DMS153 treated with DMSO at 0.1 percent for 48 hours (cell line): ENCODE measurements around the gene WDR64.

ENCODE experiments used
- DNase-seq: peaks from one replicate; lab custom pipeline; 2025; ENCODE audit not compliant: unreplicated experiment; lab: John Stamatoyannopoulos, UW

WDR64 gene

DNA sequence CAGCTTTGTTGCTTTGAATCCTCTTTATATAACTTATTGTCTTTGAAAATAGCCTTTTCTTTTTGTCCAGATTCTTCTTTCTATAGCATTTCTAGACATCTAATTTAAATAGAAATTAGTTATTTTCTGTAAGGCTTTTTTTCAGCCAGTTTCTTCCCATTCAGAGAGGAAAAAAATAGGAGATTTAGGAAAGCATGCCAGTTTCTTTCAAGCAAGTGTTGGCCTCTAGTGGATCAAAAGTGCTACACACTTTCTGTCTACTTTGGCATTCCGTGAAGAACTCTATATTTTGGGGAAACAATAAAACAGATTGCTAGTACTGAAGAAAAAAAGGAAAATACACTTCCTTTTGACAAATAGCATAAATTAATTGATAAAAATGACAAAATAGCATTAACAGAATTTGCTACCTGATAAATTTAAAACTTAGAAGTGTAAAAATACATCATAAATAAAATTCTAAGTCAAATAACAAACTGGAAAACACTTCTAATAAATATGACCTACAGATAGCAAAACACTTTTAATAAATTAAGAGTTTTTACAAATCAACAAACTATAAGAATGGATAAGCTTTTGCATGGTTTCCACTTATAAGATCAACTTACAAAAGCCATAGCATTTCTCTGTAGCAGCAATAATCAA is 182.8 kb downstream of the WDR64 start:
- DNase-seq = peak; percentile 30

DNA sequence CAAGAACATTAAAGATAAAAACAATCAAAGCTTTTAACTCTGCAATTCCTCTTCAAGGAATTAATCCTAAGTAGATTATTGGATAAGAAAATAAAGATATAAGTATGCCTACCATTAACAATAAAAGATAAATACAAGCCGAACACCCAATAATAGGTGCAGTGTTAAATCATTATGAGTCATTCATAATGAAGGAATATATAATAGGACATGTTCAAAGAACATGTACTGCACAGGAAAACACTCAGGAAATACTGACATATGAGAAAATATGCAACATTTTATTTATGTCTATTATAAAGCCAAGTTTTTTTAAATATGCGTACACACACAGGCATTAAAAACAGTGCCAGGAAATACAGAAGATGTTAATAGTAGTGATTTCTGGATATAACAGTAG is 184.9 kb downstream of the WDR64 start:
- no peak for DNase-seq

DNA sequence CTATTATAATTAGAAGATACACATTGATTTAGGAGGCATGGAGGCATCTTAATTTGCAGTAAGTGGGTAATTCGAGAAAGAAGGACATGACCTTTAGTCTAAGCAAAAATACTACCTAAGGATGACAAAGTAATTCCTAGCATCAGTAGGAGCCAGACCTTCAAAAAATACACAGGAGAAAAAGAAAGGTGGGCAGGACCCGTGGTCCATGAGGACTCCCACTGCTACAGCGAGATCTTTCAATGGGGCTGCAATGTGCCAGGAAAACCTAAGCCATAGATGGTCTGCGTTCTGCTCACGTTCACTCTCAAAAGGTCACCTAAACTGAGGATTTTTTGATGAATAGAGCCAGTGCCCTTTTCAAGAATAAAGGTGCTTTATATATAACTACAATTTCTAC is 185.3 kb downstream of the WDR64 start:
- DNase-seq = no peak

DNA sequence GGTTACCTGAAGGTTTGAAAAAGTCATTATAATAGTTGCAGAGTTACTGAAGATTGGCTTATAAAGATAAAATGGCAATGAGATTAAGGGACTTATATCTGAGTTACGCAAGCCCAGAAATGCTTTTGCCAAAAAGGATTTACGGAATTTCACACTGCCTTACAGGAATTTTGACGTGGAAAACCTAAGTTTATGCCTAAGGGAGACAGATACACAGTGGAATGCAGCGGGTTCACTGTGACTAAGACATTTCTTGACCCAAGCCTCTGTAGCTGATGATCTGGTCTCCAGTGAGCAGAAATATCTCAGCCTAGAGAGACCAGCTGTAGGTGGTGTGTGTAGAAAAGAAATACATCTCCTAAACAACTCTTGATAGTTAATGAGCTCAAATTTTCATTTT is 185.8 kb downstream of the WDR64 start:
- DNase-seq = no peak

DNA sequence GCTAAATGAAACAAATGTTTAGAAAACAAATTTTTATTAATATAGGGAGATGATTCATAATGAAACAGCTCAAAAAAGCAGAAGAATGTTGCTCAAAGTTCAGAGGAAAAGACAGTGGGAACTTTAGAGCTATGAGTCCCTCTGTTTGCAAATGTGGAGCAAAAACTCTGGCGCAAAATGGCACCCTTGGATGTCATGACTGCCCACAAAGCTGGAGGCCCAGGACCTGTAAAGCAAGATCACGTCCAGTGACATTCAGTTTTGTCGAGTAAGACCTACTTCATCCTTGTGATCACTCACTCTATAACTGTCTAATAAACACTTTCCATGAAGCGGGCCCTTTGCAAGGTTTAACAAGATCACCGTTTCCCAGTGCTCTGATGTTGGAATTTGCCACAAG is 186.8 kb downstream of the WDR64 start:
- no peak for DNase-seq

DNA sequence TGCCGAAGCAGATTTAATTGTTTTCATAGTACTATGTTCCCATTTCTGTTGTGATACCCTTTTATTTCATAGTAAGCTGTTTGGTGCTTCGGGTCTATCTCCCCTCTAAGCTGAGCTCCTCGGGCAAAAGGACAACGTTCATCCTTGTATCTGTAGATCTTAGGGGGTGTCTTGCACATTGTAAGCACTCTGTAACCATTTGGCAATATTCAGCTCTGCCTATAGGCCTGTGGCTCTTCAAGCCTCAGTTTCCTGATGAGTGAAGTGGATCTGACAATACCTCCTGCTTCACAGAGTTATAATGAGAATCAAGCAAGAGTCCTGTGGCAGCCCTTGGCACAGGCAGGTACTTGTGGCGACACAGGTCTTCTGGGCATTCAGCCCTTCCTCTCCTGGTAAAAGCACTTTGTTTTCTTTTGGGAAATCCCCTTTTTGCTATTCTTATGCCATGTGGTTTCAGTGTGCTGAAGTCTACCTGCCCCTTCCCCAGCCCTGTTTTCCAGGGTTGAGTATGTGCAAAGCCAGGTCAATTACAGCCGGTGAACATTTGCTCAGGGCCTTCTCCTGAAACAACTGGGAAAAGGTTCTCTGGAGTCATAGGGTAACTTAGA is 187.4 kb downstream of the WDR64 start:
- DNase-seq = no peak

DNA sequence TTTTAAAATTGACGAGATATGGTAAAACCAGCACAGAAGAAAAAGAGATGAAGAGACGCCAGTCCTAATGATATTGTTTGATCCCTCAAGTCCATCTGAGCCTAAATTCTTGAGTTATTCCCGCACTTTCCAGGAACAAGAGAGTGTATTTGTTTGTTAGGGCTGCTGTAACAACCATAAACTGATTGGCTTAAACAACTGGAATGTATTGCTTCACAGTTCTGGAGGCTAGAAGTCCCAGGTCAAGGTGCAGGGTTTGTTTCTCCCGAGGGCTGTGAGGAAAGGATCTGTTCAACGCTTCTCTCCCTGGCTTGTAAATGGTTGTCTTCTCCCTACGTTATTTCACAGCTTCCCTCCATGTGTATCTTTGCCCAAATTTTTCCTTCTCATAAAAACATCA is 188.1 kb downstream of the WDR64 start:
- no peak for DNase-seq

DNA sequence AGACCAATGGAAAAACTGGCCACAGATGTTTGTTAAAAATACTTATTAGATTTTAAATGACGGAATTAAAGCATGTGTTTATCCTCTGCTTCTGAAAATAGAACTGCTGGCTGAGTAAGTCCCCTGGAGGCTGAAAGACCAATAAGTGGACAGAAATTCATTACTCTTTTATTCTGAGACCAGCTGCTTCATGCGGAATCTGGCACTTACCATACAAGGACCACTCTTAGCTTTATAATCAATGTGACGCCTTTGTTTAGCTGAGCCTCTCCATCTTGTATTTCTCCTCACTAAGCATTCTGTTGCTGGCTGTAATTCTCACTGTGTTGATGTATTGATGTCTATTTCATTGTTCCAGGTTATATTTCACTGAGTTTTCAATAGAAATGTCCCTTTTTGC is 189.6 kb downstream of the WDR64 start:
- DNase-seq = peak; percentile 41

DNA sequence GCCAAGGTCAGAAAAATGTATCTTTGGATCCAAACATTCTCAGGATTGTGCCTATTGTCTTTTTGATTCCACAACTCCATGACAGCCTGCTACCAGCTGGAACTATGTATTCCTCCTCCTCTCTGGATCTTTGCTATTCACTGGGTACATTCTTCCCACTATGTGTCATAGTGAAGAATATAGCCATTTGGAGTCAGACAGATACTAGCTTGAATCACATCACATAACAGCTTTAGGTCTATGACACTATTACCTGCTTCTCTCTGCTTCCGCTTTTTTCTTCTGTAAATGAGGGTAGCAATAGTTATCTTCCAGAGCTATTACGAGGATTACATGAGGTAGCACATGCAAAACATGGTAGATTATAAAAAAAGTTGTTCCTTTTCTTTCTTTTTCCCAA is 190.5 kb downstream of the WDR64 start:
- no peak for DNase-seq

DNA sequence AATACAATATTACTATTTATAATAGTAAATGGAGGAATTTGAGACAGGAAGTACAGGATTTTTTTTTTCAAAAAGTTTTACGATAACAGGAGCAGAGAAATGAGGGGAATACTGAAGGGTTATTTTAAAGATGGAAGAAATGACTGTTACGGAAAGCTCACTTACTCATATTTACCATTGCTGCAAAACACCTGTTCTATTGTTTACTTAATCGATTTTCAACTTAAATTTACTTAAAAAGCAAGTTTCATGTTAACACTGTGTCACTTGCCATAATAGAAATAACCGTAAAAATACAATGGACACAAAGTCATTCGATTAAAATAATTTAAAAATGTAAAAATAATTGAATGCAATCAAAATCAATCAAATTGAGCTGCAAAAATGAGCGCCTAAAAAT is 192.5 kb downstream of the WDR64 start:
- DNase-seq = no peak

DNA sequence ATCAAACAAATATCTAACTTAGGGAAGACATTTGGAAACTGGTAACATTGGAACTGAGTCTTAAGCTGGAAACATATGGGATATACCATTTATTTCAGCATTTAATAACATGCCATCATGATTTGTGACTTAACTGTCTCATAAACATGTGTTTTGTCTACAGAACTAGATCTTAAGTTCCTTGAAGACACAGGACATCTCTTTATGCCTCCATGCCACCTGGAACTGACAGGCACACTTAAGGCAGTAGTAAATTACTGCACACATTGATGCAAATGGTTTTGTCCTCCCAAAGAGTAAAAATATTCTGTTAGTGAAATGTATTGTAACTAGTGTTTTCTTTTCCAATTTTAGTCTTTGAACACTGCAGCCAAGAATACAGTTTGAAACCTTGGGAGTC is 194.3 kb downstream of the WDR64 start:
- DNase-seq = no peak

DNA sequence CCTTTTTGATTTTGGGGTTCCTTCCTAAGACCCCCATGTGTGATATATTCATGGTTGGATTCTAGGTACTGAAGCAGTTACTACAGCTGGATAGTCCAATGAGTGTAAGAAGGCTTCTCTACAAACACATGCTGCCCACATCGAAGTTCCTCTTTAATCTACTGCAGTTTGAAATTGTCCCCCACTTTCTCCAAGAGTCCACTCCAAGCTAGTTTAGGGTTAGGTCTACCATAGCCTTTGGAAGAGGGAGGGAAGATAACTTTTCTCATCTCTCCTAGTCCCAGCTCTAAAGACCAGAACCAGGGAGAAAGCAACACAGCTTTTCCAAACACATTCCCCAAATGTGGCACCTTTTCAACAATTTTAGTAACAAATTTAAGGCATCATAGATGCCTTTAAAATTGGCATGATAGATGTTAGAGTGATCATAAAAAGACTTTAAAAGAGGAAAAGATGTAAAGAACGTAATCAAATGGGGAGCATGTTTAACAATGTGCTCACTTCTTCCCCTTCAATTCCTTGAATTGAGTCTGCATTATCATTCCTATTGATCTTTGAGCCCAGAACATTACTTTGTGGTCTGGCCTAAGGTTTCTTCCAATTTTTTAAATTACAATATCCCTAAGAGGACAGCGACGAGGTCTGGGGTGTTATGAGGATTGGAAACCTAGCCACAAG is 194.9 kb downstream of the WDR64 start:
- no peak for DNase-seq

DNA sequence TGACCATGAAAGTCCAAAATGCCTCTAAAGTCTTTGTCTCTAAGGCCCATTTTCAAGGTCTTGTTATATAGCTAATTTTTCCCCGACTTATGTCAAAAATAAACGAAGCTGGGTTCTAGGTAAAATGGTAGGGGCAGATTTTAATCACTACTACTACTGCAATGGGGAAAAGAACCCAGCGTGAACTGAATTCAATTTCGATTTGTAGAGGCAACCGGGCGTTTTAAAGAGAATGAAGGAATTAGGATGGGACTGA is 195.4 kb downstream of the WDR64 start:
- DNase-seq = no peak

DNA sequence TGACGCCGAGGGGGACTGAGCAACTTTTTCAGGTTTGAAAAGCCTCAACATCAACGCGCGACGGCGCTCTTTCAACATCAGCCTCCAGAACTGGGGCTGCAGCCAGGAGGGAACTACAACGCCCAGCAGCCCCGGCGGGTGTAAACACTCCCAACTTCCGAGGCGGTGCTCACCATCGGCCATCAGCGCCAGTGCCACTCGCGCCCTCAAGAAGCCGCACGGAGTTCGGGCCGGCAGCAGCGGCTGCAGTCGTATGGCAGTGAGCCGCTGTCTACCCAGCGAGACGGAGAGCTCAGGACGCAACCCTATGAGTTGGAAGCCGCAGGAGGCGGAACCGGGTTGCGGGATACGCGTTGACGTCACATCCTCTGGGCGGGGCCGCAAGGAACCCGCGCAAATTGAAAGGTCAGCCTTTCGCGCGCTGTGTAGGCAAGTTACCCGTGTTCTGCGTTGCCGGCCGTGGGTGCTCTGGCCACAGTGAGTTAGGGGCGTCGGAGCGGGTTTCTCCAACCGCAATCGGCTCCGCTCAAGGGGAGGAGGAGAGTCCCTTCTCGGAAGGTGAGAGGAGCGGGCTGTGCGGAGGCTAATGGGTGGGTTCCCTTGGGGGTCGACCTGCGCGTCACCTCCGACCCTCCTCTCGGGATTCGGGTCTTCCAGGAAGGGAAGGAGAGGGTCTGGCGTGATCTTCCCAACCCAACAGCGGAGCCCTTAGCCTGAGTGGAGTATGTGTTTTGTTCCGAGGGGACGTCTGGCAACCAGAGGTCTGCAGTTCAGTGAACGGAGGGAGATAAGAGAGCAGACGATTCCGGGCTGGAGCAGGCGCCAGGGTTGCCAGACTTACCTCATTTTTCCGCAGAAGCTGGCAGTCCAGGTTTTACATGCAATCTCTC is 196.0 kb downstream of the WDR64 start, which contains the start of gene EXO1:
Gene EXO1 (plus strand): TSS at position 409 of the 890 bp plus-strand sequence. CDS start 2,222 bp downstream, outside the sequence.
- peak; percentile 98 for DNase-seq

DNA sequence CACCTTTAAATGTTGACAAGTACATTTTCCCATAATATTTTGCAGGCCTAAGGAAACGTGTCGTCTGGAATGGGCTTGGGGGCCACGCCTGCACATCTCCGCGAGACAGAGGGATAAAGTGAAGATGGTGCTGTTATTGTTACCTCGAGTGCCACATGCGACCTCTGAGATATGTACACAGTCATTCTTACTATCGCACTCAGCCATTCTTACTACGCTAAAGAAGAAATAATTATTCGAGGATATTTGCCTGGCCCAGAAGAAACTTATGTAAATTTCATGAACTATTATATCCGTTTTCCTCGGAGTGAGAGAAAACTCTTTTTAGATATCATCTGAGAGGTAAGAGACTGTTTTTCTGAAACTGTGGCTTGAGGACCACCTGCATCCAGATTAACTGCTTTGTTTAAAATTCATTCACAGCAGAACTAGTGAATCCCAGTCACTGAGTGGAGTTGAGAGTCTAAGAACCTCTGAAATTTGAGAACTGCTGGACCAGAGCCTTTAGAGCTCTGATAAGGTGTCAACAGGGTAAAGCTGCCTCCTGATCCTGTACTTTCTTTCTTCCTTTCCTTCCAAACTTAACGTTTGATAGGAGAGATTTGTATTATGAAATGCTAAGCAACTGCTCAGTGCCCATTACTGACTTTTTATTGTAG is 196.7 kb downstream of the WDR64 start:
- no peak for DNase-seq

DNA sequence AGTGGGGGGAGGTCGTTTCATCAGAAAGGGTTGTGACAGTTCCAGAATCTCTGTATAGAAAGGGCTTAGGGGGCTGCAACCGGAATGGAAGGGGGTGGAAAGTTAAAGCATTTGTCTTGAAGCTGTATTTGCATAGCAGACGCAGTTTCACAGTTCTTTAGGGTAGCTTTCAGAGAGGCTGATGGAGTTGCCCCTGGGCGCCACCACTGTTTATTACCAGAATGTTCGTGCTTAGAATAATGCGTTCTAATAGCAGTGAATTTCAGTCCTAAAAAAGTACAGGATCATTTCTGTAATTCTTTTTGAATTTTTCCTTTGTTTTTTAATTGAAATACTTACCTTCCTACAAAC is 197.2 kb downstream of the WDR64 start:
- DNase-seq = no peak
